Measurements from ENCODE around the gene CD3G. TPM values are rescaled to one million over a fixed set of nuclear protein-coding genes. Genes with fewer than 3 reads are reported as not detected.
"Not testable (repeated sequence)": the region's sequence is repeated elsewhere in the genome, so short reads cannot be mapped to it uniquely, and the experiment has no call there.

The CD3G gene
- total RNA-seq, 4 donors from 2014 or later, result 0.13 to 0.33 (median 0.23) TPM; not detected in 1

DNA sequence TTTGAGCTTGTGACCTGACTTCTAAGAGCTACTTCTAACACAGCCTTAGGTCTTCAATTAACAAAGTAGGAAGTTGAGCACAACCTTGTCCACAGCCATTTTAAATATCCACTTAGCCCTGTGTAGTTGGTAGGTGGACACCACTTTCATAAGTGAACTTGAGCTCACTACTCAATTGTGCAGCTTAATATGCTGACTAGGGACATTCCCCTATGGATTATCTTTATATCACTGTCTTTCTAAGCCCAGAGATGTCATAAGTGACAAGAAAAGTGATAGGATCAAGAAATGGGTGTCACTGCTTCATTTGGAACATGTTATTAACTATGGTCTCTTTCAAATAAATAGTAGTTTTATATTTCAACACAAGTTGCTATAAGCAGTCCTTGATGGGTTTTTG lies 53.3 kb downstream of the CD3G start:
- Histone ChIP-seq H3K27me3 (no peaks in the 10 kb centered on the region), H3K36me3 (peaks cover 42 to 60% (median 48%) of the 10 kb centered on the region in 4 donors), H3K4me1 (peaks cover 6 to 10% (median 9%) of the 10 kb centered on the region in 4 donors), H3K27ac (replicated peaks in 1 of 4) (no peak overlapping the region), H3K9me3 (no peaks in the 10 kb centered on the region), H3K4me3 (no peak overlapping the region)
- DNase-seq (ENCODE audit: extremely low spot score), result no peak
- intact Hi-C loops (cut with DNase I), result loop anchor here (5.0 kb wide), 1 partner anchor 105 kb away; no protein-coding TSS in a partner anchor
- TF ChIP-seq EP300 (IDR thresholded peaks at IDR 0.05) (no peak), POLR2A (IDR thresholded peaks at IDR 0.05; ENCODE audit: low read depth) (no peak), POLR2AphosphoS5 (IDR thresholded peaks at IDR 0.05) (no peak)
- TF ChIP-seq, protein P1, sequence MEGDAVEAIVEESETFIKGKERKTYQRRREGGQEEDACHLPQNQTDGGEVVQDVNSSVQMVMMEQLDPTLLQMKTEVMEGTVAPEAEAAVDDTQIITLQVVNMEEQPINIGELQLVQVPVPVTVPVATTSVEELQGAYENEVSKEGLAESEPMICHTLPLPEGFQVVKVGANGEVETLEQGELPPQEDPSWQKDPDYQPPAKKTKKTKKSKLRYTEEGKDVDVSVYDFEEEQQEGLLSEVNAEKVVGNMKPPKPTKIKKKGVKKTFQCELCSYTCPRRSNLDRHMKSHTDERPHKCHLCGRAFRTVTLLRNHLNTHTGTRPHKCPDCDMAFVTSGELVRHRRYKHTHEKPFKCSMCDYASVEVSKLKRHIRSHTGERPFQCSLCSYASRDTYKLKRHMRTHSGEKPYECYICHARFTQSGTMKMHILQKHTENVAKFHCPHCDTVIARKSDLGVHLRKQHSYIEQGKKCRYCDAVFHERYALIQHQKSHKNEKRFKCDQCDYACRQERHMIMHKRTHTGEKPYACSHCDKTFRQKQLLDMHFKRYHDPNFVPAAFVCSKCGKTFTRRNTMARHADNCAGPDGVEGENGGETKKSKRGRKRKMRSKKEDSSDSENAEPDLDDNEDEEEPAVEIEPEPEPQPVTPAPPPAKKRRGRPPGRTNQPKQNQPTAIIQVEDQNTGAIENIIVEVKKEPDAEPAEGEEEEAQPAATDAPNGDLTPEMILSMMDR (IDR thresholded peaks at IDR 0.05), result no peak

DNA sequence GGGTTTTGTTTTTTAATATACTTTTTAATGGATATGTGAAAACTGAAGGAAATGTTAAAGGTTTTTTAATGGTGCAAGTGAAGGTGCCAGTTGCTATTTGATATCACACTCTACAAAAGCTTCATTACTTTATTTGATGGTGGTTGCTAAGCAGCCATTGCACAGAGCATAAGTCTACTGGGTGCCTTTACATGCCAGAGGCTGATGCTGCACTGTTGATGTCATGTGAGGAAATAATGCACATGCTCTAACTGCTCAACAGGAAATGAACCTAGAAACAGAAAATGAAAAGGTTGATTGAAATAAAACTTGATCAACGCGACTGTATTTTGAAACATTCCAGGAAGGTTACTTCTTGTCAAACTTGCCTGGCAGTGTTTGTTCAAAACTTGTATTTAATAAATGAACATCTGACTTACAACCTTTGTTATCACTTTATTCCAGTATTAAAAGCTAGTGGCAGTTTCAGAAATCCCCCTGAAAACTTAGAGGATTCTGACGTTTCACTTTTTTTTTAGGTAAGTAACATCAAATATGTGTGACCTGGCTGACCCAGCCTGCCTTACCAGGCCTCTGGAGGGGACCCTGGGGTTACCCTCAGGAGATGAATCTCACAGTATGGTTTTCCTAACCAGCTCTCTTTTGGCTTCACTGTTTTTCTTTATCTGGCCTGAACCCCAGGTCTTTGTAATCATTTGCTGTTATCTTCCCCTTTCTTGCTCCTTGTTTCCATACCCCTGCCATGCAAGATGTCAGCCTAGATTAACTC lies 54.8 kb downstream of the CD3G start:
- no peak for DNase-seq (ENCODE audit: extremely low spot score)
- H3K9me3 ChIP-seq, result no peaks in the 10 kb centered on the region
- no peak overlapping the region for H3K27ac ChIP-seq (replicated peaks in 1 of 4)
- H3K4me1 ChIP-seq, result peaks cover 22 to 25% (median 24%) of the 10 kb centered on the region in 4 donors
- TF ChIP-seq POLR2A (IDR thresholded peaks at IDR 0.05; ENCODE audit: low read depth) (no peak), POLR2AphosphoS5 (IDR thresholded peaks at IDR 0.05) (no peak), EP300 (IDR thresholded peaks at IDR 0.05) (no peak)
- TF ChIP-seq, protein P1 (IDR thresholded peaks at IDR 0.05), result no peak
- intact Hi-C loops (cut with DNase I), result loop anchor here (5.0 kb wide), 1 partner anchor 103 kb away; no protein-coding TSS in a partner anchor
- peaks cover 27 to 45% (median 32%) of the 10 kb centered on the region in 4 donors for H3K36me3 ChIP-seq
- WGBS, result 73% methylated on average over 3 of the region's 3 CpGs
- no peak overlapping the region for H3K4me3 ChIP-seq
- H3K27me3 ChIP-seq, result no peaks in the 10 kb centered on the region

DNA sequence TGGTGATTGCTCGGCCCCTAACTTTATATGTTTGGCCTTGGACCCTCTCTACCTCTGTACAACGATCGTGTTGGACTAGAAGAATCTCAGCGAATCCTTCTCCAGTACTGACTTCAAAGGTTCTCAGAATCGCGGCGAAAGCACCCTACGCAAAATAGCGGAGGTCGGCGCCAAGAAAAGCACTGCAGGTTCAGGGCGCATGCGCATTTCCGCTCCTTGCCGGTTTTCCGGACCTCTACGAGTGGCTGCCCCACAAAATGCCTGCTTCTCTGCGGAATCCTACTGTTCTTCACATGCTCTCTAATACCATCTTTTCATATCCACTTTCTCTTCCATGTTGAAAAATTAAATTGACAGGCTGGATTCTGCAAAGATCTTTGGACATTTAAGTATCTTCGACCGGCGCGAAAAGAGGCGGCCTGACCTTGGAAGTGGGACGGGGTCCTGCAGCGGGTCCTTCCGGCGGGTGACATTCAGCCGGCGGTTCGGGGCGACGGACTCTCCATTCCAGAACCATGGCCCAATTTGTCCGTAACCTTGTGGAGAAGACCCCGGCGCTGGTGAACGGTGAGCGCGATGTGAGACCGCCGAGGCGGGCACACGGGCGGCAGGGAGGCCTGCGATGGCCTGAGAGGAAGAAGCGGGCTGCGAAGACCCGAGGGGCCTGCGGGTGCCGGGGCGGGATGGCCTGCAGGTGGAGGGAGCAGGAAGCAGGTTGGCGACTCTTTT lies 57.2 kb downstream of the CD3G start, which contains the start of gene ATP5MG:
Gene ATP5MG (plus strand): TSS at position 456 of the 729 bp plus-strand sequence. CDS start 60 bp downstream, at position 516.
- DNase-seq (ENCODE audit: extremely low spot score), result peak; percentile 94
- Histone ChIP-seq H3K27ac (replicated peaks in 1 of 4) (peak within 1 kb of the TSS; percentile 80 to 89 (median 86)), H3K27me3 (no peaks in the 10 kb centered on the region), H3K36me3 (peaks cover 6 to 38% (median 17%) of the 10 kb centered on the region in 4 donors), H3K9me3 (no peaks in the 10 kb centered on the region), H3K4me1 (peaks cover 38 to 49% (median 48%) of the 10 kb centered on the region in 4 donors), H3K4me3 (peak within 1 kb of the TSS; percentile 72 to 95 (median 86))
- TF ChIP-seq POLR2AphosphoS5 (IDR thresholded peaks at IDR 0.05), result peak; percentile 60 to 81
- TF ChIP-seq, protein P1 (IDR thresholded peaks at IDR 0.05), result peak in 1 of 3 experiments; percentile 19
- no peak for TF ChIP-seq EP300 (IDR thresholded peaks at IDR 0.05)
- peak; percentile 76 for TF ChIP-seq POLR2A (IDR thresholded peaks at IDR 0.05; ENCODE audit: low read depth)
- intact Hi-C loops (cut with DNase I), result loop anchor here (2.0 to 5.0 kb wide), 2 partner anchors 36 to 87 kb away; partner anchors contain the start of gene KMT2A
- WGBS, result under 1% methylated on average over 44 of the region's 51 CpGs

DNA sequence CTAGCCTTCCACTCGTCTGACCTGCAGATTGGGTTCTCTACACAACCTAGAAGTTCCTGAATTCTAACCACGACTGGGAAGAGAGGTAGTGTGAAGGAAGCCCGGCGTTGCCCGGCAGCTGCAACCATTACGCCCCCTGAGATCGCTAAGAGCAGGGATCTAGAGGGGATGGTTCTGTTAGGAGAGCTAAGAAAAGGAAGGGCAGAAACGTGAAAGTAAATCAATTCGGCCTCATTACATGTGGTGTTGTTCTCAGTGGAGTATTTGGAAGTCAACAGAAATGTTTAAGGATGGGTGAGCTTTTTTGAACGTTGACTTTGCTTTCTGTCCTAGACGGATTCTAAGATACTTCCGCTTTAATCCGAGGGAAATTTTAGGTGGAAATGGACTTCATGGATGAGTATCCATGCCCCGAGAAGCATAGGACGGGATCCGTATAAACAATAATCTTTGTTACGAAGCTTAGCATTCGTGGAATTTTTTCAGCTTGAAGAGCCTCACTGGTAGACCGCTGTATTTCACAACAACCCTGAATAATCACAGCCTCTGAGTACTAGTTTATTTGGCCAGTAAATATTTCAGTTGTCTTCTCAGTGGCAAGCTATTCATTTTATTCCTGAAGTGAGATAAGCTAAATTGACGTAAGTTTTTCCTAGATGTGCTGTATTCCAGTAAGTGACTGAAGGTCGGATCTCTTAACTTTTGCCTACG lies 57.9 kb downstream of the CD3G start:
- H3K36me3 ChIP-seq, result peaks cover 0 to 38% (median 18%) of the 10 kb centered on the region in 4 donors
- H3K27ac ChIP-seq (replicated peaks in 1 of 4), result peak overlapping the region; percentile 80 to 89 (median 86)
- DNase-seq (ENCODE audit: extremely low spot score), result no peak
- no peaks in the 10 kb centered on the region for H3K27me3 ChIP-seq
- TF ChIP-seq POLR2A (IDR thresholded peaks at IDR 0.05; ENCODE audit: low read depth), result no peak
- TF ChIP-seq, protein P1 (IDR thresholded peaks at IDR 0.05), result no peak
- TF ChIP-seq POLR2AphosphoS5 (IDR thresholded peaks at IDR 0.05), result no peak
- TF ChIP-seq EP300 (IDR thresholded peaks at IDR 0.05), result no peak
- intact Hi-C loops (cut with DNase I), result loop anchor here (2.0 to 5.0 kb wide), 2 partner anchors 35 to 87 kb away; partner anchors contain the start of gene KMT2A
- peak overlapping the region; percentile 72 to 95 (median 86) for H3K4me3 ChIP-seq
- WGBS, result 3% methylated on average over 22 of the region's 22 CpGs
- H3K4me1 ChIP-seq, result peaks cover 45 to 54% (median 54%) of the 10 kb centered on the region in 4 donors
- no peaks in the 10 kb centered on the region for H3K9me3 ChIP-seq

DNA sequence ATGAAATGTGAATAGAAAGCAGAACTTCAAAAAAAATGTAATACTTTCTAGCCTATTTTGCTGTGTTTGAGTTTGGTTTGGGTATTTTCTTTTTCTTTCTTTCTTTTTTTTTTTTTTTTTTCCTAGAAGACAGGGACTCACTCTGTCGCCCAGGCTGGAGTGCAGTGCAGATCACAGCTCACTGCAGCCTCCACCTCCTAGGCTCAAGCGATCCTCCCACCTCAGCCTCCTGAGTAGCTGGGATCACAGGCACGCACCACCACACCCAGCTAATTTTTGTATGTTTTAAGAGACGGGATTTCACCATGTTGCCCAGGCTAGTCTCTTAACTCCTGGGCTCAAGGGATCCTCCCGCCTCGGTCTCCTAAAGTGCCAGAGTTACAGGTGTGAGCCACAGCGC lies 58.5 kb downstream of the CD3G start:
- intact Hi-C loops (cut with DNase I), result loop anchor here (5.0 kb wide), 1 partner anchor 35 kb away; the partner anchor contains the start of gene KMT2A
- Histone ChIP-seq H3K4me3 (peak overlapping the region; percentile 72 to 95 (median 86)), H3K36me3 (peaks cover 4 to 38% (median 21%) of the 10 kb centered on the region in 4 donors), H3K4me1 (peaks cover 47 to 54% (median 54%) of the 10 kb centered on the region in 4 donors), H3K27ac (replicated peaks in 1 of 4) (peak overlapping the region; percentile 80 to 89 (median 86))
- not testable (repeated sequence) for H3K27me3 ChIP-seq; H3K9me3 ChIP-seq; DNase-seq (ENCODE audit: extremely low spot score)
- 82% methylated on average over 7 of the region's 7 CpGs for WGBS
